Activated B cell treated with CpG ODN at 0.5 μM for 24 hours (primary cell): ENCODE results near the gene NAMPT. TPM values are rescaled to one million over a fixed set of nuclear protein-coding genes. Genes with fewer than 3 reads are reported as not detected.

Source experiments
- ATAC-seq: fragments of 200-7000 bp; cut with Tn5 transposase; one replicate; pipeline ENCODE4 v1.10.0; 2021; ENCODE audit warnings: low read depth, mild to moderate bottlenecking, moderate library complexity
- CTCF ChIA-PET: fragments of 350-600 bp; sonication (Branson Sonifier 250); formaldehyde crosslinking; loops from one replicate; lab custom pipeline; 2021; ENCODE audit warnings: antibody characterized with exemption; lab: Charles Lee
- POLR2A ChIA-PET: fragments of 350-600 bp; sonication (Branson Sonifier 250); formaldehyde crosslinking; loops from one replicate; lab custom pipeline; 2021; ENCODE audit warnings: antibody characterized with exemption; lab: Charles Lee
- DNase-seq: peaks from one replicate; pipeline ENCODE4 v3.0.0; 2022
- H3K27ac Mint-ChIP-seq: one replicate; pipeline ENCODE4 v1.8.0; 2020; ENCODE audit warnings: mixed read lengths
- H3K27me3 Mint-ChIP-seq: one replicate; pipeline ENCODE4 v1.8.0; 2021; ENCODE audit warnings: mixed read lengths
- H3K36me3 Mint-ChIP-seq: one replicate; pipeline ENCODE4 v1.8.0; 2021; ENCODE audit warnings: low read depth, mixed read lengths
- H3K4me1 Mint-ChIP-seq: one replicate; pipeline ENCODE4 v1.8.0; 2021; ENCODE audit warnings: mixed read lengths
- H3K4me3 Mint-ChIP-seq: one replicate; pipeline ENCODE4 v1.8.0; 2020; ENCODE audit warnings: mild to moderate bottlenecking, mixed read lengths
- H3K9me3 Mint-ChIP-seq: one replicate; pipeline ENCODE4 v1.8.0; 2020; ENCODE audit warnings: mixed read lengths
- CTCF ChIP-seq: fragments of 200-600 bp; IDR thresholded peaks from one replicate; pipeline ENCODE4 v1.8.0; 2022; ENCODE audit warnings: antibody characterized with exemption, mild to moderate bottlenecking
- intact Hi-C: fragments of 100-400 bp; cut with micrococcal nuclease; formaldehyde crosslinking; loops from one replicate; pipeline ENCODE4 v1.15.1; 2024
- total RNA-seq: library from RNA; stranded (reverse); gene quantifications from 2 replicates; pipeline ENCODE4 v1.2.3, GENCODE V29; 2022

Gene NAMPT
- total RNA-seq, 1 donor from 2014 or later: 90.2 TPM

GRCh38 chr7:106260136-106260561 is 24.6 kb downstream of the NAMPT start:
- TF ChIP-seq CTCF: no peak
- H3K27ac Mint-ChIP-seq: no peak overlapping the region
- no peaks in the 10 kb centered on the region for H3K27me3 Mint-ChIP-seq
- H3K9me3 Mint-ChIP-seq: no peaks in the 10 kb centered on the region
- H3K4me1 Mint-ChIP-seq: peaks cover 11% of the 10 kb centered on the region
- ChIA-PET POLR2A (interaction anchor here (0.7 to 0.9 kb wide), 2 partner anchors 25 to 376 kb away, joined by 3 to 6 read pairs; partner anchors contain the start of gene NAMPT), CTCF (no interaction called here)
- H3K36me3 Mint-ChIP-seq: peaks cover 85% of the 10 kb centered on the region
- H3K4me3 Mint-ChIP-seq: no peak overlapping the region
- no peak for ATAC-seq
- DNase-seq: no peak
- intact Hi-C loops: no loop called here

- no peak for TF ChIP-seq CTCF
- Mint-ChIP-seq H3K27me3 (no peaks in the 10 kb centered on the region), H3K4me3 (no peak overlapping the region), H3K4me1 (peaks cover 11% of the 10 kb centered on the region), H3K9me3 (no peaks in the 10 kb centered on the region), H3K36me3 (peaks cover 85% of the 10 kb centered on the region), H3K27ac (no peak overlapping the region)
- ATAC-seq: no peak
- DNase-seq: no peak
- intact Hi-C loops: no loop called here
- POLR2A ChIA-PET: no interaction called here
- CTCF ChIA-PET: no interaction called here
Observed at GRCh38 chr7:106258789-106259188, 26.0 kb downstream of the NAMPT start.

- CTCF ChIA-PET: no interaction called here
- no peak for ATAC-seq
Observed at GRCh38 chr7:106257752-106258151, 27.0 kb downstream of the NAMPT start.

GRCh38 chr7:106256144-106256543 is 28.6 kb downstream of the NAMPT start:
- TF ChIP-seq CTCF: no peak
- POLR2A ChIA-PET: no interaction called here

More at GRCh38 chr7:106257752-106258151, 27.0 kb downstream of the NAMPT start:
- no peak for TF ChIP-seq CTCF
- H3K27ac Mint-ChIP-seq: no peak overlapping the region
- POLR2A ChIA-PET: no interaction called here
- H3K4me1 Mint-ChIP-seq: peaks cover 11% of the 10 kb centered on the region
- no peaks in the 10 kb centered on the region for H3K27me3 Mint-ChIP-seq
- no peaks in the 10 kb centered on the region for H3K9me3 Mint-ChIP-seq
- no peak for DNase-seq
- intact Hi-C loops: no loop called here
- peaks cover 83% of the 10 kb centered on the region for H3K36me3 Mint-ChIP-seq
- H3K4me3 Mint-ChIP-seq: no peak overlapping the region

GRCh38 chr7:106255246-106255645 is 29.5 kb downstream of the NAMPT start:
- POLR2A ChIA-PET: no interaction called here
- Mint-ChIP-seq H3K4me1 (peaks cover 8% of the 10 kb centered on the region), H3K36me3 (peaks cover 84% of the 10 kb centered on the region), H3K4me3 (no peak overlapping the region), H3K9me3 (no peaks in the 10 kb centered on the region), H3K27ac (no peak overlapping the region), H3K27me3 (no peaks in the 10 kb centered on the region)
- no peak for TF ChIP-seq CTCF
- ATAC-seq: no peak
- CTCF ChIA-PET: no interaction called here
- intact Hi-C loops: no loop called here
- DNase-seq: no peak

More at GRCh38 chr7:106256144-106256543, 28.6 kb downstream of the NAMPT start:
- Mint-ChIP-seq H3K4me1 (peaks cover 11% of the 10 kb centered on the region), H3K36me3 (peaks cover 88% of the 10 kb centered on the region), H3K27ac (no peak overlapping the region), H3K4me3 (no peak overlapping the region), H3K9me3 (no peaks in the 10 kb centered on the region), H3K27me3 (no peaks in the 10 kb centered on the region)
- no peak for ATAC-seq
- CTCF ChIA-PET: no interaction called here
- intact Hi-C loops: no loop called here
- no peak for DNase-seq
